IMR-90 (cell line): ENCODE data around the gene CKLF.

ENCODE experiments used
- BHLHE40 ChIP-seq: fragments of 150-350 bp; IDR thresholded peaks from 2 replicates; pipeline ENCODE4 v1.6.1; 2016; ENCODE audit warnings: mild to moderate bottlenecking, low read depth, low read length
- CEBPB ChIP-seq: IDR thresholded peaks from 2 replicates; pipeline ENCODE4 v1.6.1; 2012; ENCODE audit warnings: low read depth, low read length, improper control_type of control experiment
- FOS ChIP-seq: fragments of 150-350 bp; IDR thresholded peaks from 2 replicates; pipeline ENCODE4 v1.6.1; 2016; ENCODE audit warnings: low read depth, low read length
- MAFK ChIP-seq: IDR thresholded peaks from 2 replicates; pipeline ENCODE4 v1.6.1; 2012; ENCODE audit warnings: low read depth, low read length, improper control_type of control experiment
- MAZ ChIP-seq: IDR thresholded peaks from 2 replicates; pipeline ENCODE4 v1.6.1; 2012; ENCODE audit warnings: low read depth, mild to moderate bottlenecking, low read length, improper control_type of control experiment, moderate library complexity, borderline replicate concordance
- MXI1 ChIP-seq: IDR thresholded peaks from 2 replicates; pipeline ENCODE4 v1.6.1; 2012; ENCODE audit warnings: low read depth, mild to moderate bottlenecking, low read length, moderate library complexity, borderline replicate concordance
- NFE2L2 ChIP-seq: fragments of 150-350 bp; IDR thresholded peaks from 2 replicates; pipeline ENCODE4 v1.6.1; 2016; ENCODE audit warnings: low read depth, mild to moderate bottlenecking, low read length
- POLR2A ChIP-seq: IDR thresholded peaks from 2 replicates; pipeline ENCODE4 v1.6.1; 2012; ENCODE audit warnings: mild to moderate bottlenecking, low read depth, low read length
- RAD21 ChIP-seq: IDR thresholded peaks from 2 replicates; pipeline ENCODE4 v1.6.1; 2012; ENCODE audit warnings: low read length, improper control_type of control experiment
- RCOR1 ChIP-seq: IDR thresholded peaks from 2 replicates; pipeline ENCODE4 v1.6.1; 2012; ENCODE audit warnings: mild to moderate bottlenecking, low read length, improper control_type of control experiment; ENCODE audit not compliant: insufficient replicate concordance
- RFX5 ChIP-seq: IDR thresholded peaks from 2 replicates; pipeline ENCODE4 v1.8.0; 2012; ENCODE audit warnings: low read depth, mild to moderate bottlenecking, low read length, moderate library complexity
- TF ChIP-seq, protein P1 (sequence below): conservative IDR thresholded peaks from 2 replicates; pipeline ENCODE4 v1.5.1; 2012; ENCODE audit warnings: mild to moderate bottlenecking, low read depth, low read length, improper control_type of control experiment
- TF ChIP-seq, protein P2 (sequence below): fragments of 150-350 bp; IDR thresholded peaks from 2 replicates; pipeline ENCODE4 v1.6.1; 2017; ENCODE audit warnings: mild to moderate bottlenecking, antibody characterized with exemption, low read length, low read depth
- TF ChIP-seq, protein P3 (sequence below): fragments of 150-350 bp; IDR thresholded peaks from 2 replicates; pipeline ENCODE4 v1.6.1; 2016; ENCODE audit warnings: low read depth, mild to moderate bottlenecking, low read length, moderate library complexity, borderline replicate concordance

DNA sequence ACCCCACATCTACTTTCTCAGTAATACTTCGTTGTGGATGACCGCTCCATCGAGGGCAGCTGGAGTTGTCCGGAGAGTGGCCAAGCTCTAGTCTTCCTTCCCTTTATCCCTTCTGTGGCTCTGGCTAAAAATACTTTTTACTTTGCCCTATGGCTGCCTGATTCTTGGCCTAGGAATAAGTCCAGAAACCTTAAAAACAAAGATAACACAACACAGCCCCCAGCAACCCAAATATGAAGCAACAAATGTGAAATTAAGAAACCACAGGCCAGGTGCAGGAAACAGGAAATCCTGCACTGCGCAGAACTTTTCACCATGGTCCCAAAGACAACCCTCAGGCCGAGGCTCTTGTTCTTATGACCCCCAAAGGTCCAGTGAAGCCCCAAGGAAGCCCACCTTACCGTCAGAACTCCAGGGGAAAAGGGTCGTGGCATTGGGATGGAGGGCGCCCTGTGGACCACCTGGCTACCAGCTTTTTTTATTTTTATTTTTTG, 28.5 kb upstream of the CKLF start:
- TF ChIP-seq, protein P1, sequence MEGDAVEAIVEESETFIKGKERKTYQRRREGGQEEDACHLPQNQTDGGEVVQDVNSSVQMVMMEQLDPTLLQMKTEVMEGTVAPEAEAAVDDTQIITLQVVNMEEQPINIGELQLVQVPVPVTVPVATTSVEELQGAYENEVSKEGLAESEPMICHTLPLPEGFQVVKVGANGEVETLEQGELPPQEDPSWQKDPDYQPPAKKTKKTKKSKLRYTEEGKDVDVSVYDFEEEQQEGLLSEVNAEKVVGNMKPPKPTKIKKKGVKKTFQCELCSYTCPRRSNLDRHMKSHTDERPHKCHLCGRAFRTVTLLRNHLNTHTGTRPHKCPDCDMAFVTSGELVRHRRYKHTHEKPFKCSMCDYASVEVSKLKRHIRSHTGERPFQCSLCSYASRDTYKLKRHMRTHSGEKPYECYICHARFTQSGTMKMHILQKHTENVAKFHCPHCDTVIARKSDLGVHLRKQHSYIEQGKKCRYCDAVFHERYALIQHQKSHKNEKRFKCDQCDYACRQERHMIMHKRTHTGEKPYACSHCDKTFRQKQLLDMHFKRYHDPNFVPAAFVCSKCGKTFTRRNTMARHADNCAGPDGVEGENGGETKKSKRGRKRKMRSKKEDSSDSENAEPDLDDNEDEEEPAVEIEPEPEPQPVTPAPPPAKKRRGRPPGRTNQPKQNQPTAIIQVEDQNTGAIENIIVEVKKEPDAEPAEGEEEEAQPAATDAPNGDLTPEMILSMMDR = no peak
- no peak for TF ChIP-seq MAFK
- TF ChIP-seq POLR2A = no peak
- TF ChIP-seq CEBPB = no peak
- TF ChIP-seq, protein P2, sequence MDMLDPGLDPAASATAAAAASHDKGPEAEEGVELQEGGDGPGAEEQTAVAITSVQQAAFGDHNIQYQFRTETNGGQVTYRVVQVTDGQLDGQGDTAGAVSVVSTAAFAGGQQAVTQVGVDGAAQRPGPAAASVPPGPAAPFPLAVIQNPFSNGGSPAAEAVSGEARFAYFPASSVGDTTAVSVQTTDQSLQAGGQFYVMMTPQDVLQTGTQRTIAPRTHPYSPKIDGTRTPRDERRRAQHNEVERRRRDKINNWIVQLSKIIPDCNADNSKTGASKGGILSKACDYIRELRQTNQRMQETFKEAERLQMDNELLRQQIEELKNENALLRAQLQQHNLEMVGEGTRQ = no peak
- TF ChIP-seq FOS = no peak
- no peak for TF ChIP-seq RCOR1
- no peak for TF ChIP-seq MAZ
- no peak for TF ChIP-seq MXI1
- no peak for TF ChIP-seq BHLHE40
- no peak for TF ChIP-seq RAD21
- no peak for TF ChIP-seq RFX5
- no peak for TF ChIP-seq NFE2L2
- TF ChIP-seq, protein P3, sequence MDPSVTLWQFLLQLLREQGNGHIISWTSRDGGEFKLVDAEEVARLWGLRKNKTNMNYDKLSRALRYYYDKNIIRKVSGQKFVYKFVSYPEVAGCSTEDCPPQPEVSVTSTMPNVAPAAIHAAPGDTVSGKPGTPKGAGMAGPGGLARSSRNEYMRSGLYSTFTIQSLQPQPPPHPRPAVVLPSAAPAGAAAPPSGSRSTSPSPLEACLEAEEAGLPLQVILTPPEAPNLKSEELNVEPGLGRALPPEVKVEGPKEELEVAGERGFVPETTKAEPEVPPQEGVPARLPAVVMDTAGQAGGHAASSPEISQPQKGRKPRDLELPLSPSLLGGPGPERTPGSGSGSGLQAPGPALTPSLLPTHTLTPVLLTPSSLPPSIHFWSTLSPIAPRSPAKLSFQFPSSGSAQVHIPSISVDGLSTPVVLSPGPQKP = no peak
